ENCODE measurements around the gene PPFIBP1.

DNA sequence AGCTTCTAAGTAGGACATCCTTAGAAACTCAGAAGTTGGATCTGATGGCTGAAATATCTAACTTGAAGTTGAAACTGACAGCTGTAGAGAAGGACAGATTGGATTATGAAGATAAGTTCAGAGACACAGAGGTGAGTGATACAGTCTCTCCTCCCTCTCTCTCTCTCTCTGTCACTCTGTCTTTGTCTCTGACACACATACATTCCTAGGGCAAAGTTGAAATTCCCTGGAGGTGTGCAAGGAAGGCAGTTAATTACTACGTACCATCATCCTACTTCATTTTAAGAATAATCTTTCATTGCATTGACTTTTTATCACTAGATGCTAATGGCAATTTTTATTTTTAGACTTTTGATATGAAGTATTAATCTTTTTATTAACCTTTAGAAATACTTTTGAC, 126.0 kb downstream of the PPFIBP1 start:
- TF ChIP-seq, protein P1, sequence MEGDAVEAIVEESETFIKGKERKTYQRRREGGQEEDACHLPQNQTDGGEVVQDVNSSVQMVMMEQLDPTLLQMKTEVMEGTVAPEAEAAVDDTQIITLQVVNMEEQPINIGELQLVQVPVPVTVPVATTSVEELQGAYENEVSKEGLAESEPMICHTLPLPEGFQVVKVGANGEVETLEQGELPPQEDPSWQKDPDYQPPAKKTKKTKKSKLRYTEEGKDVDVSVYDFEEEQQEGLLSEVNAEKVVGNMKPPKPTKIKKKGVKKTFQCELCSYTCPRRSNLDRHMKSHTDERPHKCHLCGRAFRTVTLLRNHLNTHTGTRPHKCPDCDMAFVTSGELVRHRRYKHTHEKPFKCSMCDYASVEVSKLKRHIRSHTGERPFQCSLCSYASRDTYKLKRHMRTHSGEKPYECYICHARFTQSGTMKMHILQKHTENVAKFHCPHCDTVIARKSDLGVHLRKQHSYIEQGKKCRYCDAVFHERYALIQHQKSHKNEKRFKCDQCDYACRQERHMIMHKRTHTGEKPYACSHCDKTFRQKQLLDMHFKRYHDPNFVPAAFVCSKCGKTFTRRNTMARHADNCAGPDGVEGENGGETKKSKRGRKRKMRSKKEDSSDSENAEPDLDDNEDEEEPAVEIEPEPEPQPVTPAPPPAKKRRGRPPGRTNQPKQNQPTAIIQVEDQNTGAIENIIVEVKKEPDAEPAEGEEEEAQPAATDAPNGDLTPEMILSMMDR (IDR thresholded peaks at IDR 0.05; ENCODE audit: control extremely low read depth in 1 of 3, insufficient read depth in 1 of 3, low read depth in 1 of 3, low read length in 3 of 3) = no peak
- TF ChIP-seq SIN3A (conservative IDR thresholded peaks at IDR 0.05 in 1 of 2, IDR thresholded peaks at IDR 0.05 in 1 of 2; ENCODE audit: low read depth in 1 of 2, low read length in 2 of 2) (no peak), POLR2AphosphoS5 (IDR thresholded peaks at IDR 0.05; ENCODE audit: low read depth, low read length) (no peak), KDM1A (IDR thresholded peaks at IDR 0.05; ENCODE audit: borderline replicate concordance, low read length) (no peak), POLR2A (IDR thresholded peaks at IDR 0.05; ENCODE audit: control extremely low read depth in 1 of 2, low read depth in 2 of 2, low read length in 2 of 2) (no peak), EZH2 (IDR thresholded peaks at IDR 0.05; ENCODE audit: low read depth, low read length, severe bottlenecking) (no peak), TEAD4 (IDR thresholded peaks at IDR 0.05; ENCODE audit: low read depth, low read length) (no peak), CEBPB (IDR thresholded peaks at IDR 0.05; ENCODE audit: low read depth, low read length) (no peak), ZNF274 (IDR thresholded peaks at IDR 0.05; ENCODE audit: borderline replicate concordance, extremely low read depth, low read length) (no peak), YY1 (IDR thresholded peaks at IDR 0.05; ENCODE audit: low read depth, low read length) (no peak), NANOG (IDR thresholded peaks at IDR 0.05; ENCODE audit: insufficient read depth, low read depth, low read length, poor library complexity, severe bottlenecking) (no peak), ASH2L (IDR thresholded peaks at IDR 0.05; ENCODE audit: low read length) (no peak)
- TF ChIP-seq, protein P2, sequence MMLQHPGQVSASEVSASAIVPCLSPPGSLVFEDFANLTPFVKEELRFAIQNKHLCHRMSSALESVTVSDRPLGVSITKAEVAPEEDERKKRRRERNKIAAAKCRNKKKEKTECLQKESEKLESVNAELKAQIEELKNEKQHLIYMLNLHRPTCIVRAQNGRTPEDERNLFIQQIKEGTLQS (IDR thresholded peaks at IDR 0.05; ENCODE audit: insufficient read depth, low read depth, low read length) = no peak
- TF ChIP-seq, protein P3, sequence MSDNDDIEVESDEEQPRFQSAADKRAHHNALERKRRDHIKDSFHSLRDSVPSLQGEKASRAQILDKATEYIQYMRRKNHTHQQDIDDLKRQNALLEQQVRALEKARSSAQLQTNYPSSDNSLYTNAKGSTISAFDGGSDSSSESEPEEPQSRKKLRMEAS (IDR thresholded peaks at IDR 0.05) = no peak

Data from H1 (cell line).